Measurements from ENCODE around the gene ANXA4.
A peak's percentile ranks its signal among the peaks of the same experiment; 100 is the strongest.
"Not testable (repeated sequence)": the region's sequence is repeated elsewhere in the genome, so short reads cannot be mapped to it uniquely, and the experiment has no call there.

The ANXA4 gene

GRCh38 chr2:69721022-69721421 lies 20.9 kb upstream of the ANXA4 start:
- DNase-seq, result no peak

GRCh38 chr2:69723791-69724190 lies 18.1 kb upstream of the ANXA4 start:
- no peak for DNase-seq

- DNase-seq, result peak; percentile 64
Observed at GRCh38 chr2:69724540-69725159, 17.3 kb upstream of the ANXA4 start.

- DNase-seq, result no peak
Observed at GRCh38 chr2:69725706-69726360, 16.1 kb upstream of the ANXA4 start.

GRCh38 chr2:69729266-69729665 lies 12.7 kb upstream of the ANXA4 start:
- DNase-seq, result no peak

- no peak for DNase-seq
Observed at GRCh38 chr2:69729781-69730180, 12.2 kb upstream of the ANXA4 start.

GRCh38 chr2:69731147-69731970 lies 10.6 kb upstream of the ANXA4 start:
- no peak for DNase-seq

- no peak for DNase-seq
Observed at GRCh38 chr2:69733342-69734034, 8.4 kb upstream of the ANXA4 start.

GRCh38 chr2:69734035-69734611 lies 7.8 kb upstream of the ANXA4 start:
- no peak for DNase-seq

GRCh38 chr2:69734854-69735544 lies 6.9 kb upstream of the ANXA4 start:
- DNase-seq, result no peak

- DNase-seq, result no peak
Observed at GRCh38 chr2:69735686-69736085, 6.2 kb upstream of the ANXA4 start.

- DNase-seq, result not testable (repeated sequence)
Observed at GRCh38 chr2:69738149-69738548, 3.8 kb upstream of the ANXA4 start.

GRCh38 chr2:69740502-69740951 lies 1.4 kb upstream of the ANXA4 start:
- no peak for DNase-seq

GRCh38 chr2:69741229-69741574 lies 732 bp upstream of the ANXA4 start:
- DNase-seq, result no peak

GRCh38 chr2:69742322-69742952 lies 503 bp downstream of the ANXA4 start:
- DNase-seq, result no peak

- DNase-seq, result no peak
Observed at GRCh38 chr2:69743847-69744264, 1.9 kb downstream of the ANXA4 start.

- DNase-seq, result no peak
Observed at GRCh38 chr2:69744456-69744855, 2.5 kb downstream of the ANXA4 start.

GRCh38 chr2:69745035-69745434 lies 3.1 kb downstream of the ANXA4 start:
- DNase-seq, result no peak

- no peak for DNase-seq
Observed at GRCh38 chr2:69750246-69750645, 8.3 kb downstream of the ANXA4 start.

GRCh38 chr2:69753659-69754363 lies 11.9 kb downstream of the ANXA4 start:
- DNase-seq, result no peak

GRCh38 chr2:69754633-69755032 lies 12.7 kb downstream of the ANXA4 start:
- DNase-seq, result no peak
